Osteoblast (primary cell): Measurements from ENCODE around the gene SBK2. TPM values are rescaled to one million over a fixed set of nuclear protein-coding genes. Genes with fewer than 3 reads are reported as not detected.

Experiments used
- DNase-seq: peaks from one replicate; pipeline ENCODE4 v3.0.0; 2011; ENCODE audit warnings: low spot score, mixed read lengths; ENCODE audit not compliant: insufficient read length; ENCODE audit errors: missing footprints
- H2AFZ ChIP-seq: 2 replicates; pipeline ENCODE4 v1.6.0; 2011; ENCODE audit warnings: mild to moderate bottlenecking, low read length
- H3K27ac ChIP-seq: 2 replicates; pipeline ENCODE4 v1.5.1; 2011; ENCODE audit warnings: mild to moderate bottlenecking, low read depth, low read length, moderate library complexity
- H3K27me3 ChIP-seq: 2 replicates; pipeline ENCODE4 v1.6.0; 2012; ENCODE audit warnings: mild to moderate bottlenecking, control low read depth, inconsistent platforms, low read length, moderate library complexity; ENCODE audit not compliant: insufficient read depth
- H3K36me3 ChIP-seq: 2 replicates; pipeline ENCODE4 v1.5.1; 2011; ENCODE audit warnings: mild to moderate bottlenecking, low read length, control low read depth, moderate library complexity; ENCODE audit not compliant: insufficient read depth
- H3K4me1 ChIP-seq: 2 replicates; pipeline ENCODE4 v1.5.1; 2011; ENCODE audit warnings: mild to moderate bottlenecking, low read length, control low read depth, moderate library complexity; ENCODE audit not compliant: insufficient read depth
- H3K4me2 ChIP-seq: 2 replicates; pipeline ENCODE4 v1.6.0; 2011; ENCODE audit warnings: mild to moderate bottlenecking, low read length; ENCODE audit not compliant: insufficient read depth
- H3K4me3 ChIP-seq: fragments of 200-600 bp; sonication (generic); 3 replicates; pipeline ENCODE4 v1.5.1; 2012; ENCODE audit warnings: mild to moderate bottlenecking, low read length, inconsistent platforms; ENCODE audit not compliant: insufficient read depth
- H3K79me2 ChIP-seq: 2 replicates; pipeline ENCODE4 v1.6.0; 2012; ENCODE audit warnings: mild to moderate bottlenecking, low read length, control low read depth, inconsistent platforms; ENCODE audit not compliant: insufficient read depth
- H3K9me3 ChIP-seq: 2 replicates; pipeline ENCODE4 v1.5.1; 2011; ENCODE audit warnings: low read depth, low read length, control low read depth
- H4K20me1 ChIP-seq: 2 replicates; pipeline ENCODE4 v1.6.0; 2012; ENCODE audit warnings: mild to moderate bottlenecking, low read length, control low read depth; ENCODE audit not compliant: insufficient read depth
- CTCF ChIP-seq: IDR thresholded peaks from 2 replicates; pipeline ENCODE4 v1.5.1; 2011; ENCODE audit warnings: mild to moderate bottlenecking, low read depth, low read length, moderate library complexity; ENCODE audit errors: extremely low read depth
- total RNA-seq: library from RNA; depleted of rRNA; stranded (reverse); fragments of >200 nt; gene quantifications from 2 replicates; pipeline ENCODE4 v1.2.3, GENCODE V29; 2012

Gene SBK2
- total RNA-seq, 1 donor: not detected

- peaks cover 47% of the 10 kb centered on the region for H3K4me1 ChIP-seq
- H3K79me2 ChIP-seq: peaks cover 23% of the 10 kb centered on the region
- H3K9me3 ChIP-seq: no peaks in the 10 kb centered on the region
- no peaks in the 10 kb centered on the region for H4K20me1 ChIP-seq
- no peak for TF ChIP-seq CTCF
- peak overlapping the region; percentile 88 for H3K4me2 ChIP-seq
- no peaks in the 10 kb centered on the region for H3K27me3 ChIP-seq
- peak; percentile 81 for DNase-seq
- H3K4me3 ChIP-seq: peak overlapping the region; percentile 87
- H2AFZ ChIP-seq: no peak overlapping the region
- H3K27ac ChIP-seq: peak overlapping the region; percentile 99
- peaks cover 7% of the 10 kb centered on the region for H3K36me3 ChIP-seq
Measured at GRCh38 chr19:55486043-55486970, 50.6 kb downstream of the SBK2 start.

GRCh38 chr19:55485439-55486011 is 51.4 kb downstream of the SBK2 start:
- no peaks in the 10 kb centered on the region for H3K27me3 ChIP-seq
- H4K20me1 ChIP-seq: no peaks in the 10 kb centered on the region
- no peak overlapping the region for H2AFZ ChIP-seq

GRCh38 chr19:55484593-55485438 is 52.1 kb downstream of the SBK2 start, which contains the start of gene NAT14:
Gene NAT14 (plus strand): TSS chr19:55485188. CDS start chr19:55485709, 521 bp downstream.
- Histone ChIP-seq H3K27me3 (no peaks in the 10 kb centered on the region), H2AFZ (peak within 1 kb of the TSS; percentile 65), H3K4me2 (peak within 1 kb of the TSS; percentile 88), H4K20me1 (no peaks in the 10 kb centered on the region), H3K79me2 (peaks cover 24% of the 10 kb centered on the region), H3K27ac (peak within 1 kb of the TSS; percentile 99), H3K36me3 (peaks cover 7% of the 10 kb centered on the region), H3K9me3 (no peaks in the 10 kb centered on the region), H3K4me3 (peak within 1 kb of the TSS; percentile 87), H3K4me1 (peaks cover 45% of the 10 kb centered on the region)
- no peak for TF ChIP-seq CTCF
- peak; percentile 99 for DNase-seq

More at GRCh38 chr19:55485439-55486011, 51.4 kb downstream of the SBK2 start:
- Histone ChIP-seq H3K4me2 (peak overlapping the region; percentile 88), H3K4me3 (peak overlapping the region; percentile 87), H3K9me3 (no peaks in the 10 kb centered on the region), H3K36me3 (peaks cover 7% of the 10 kb centered on the region), H3K4me1 (peaks cover 45% of the 10 kb centered on the region), H3K79me2 (peaks cover 23% of the 10 kb centered on the region), H3K27ac (peak overlapping the region; percentile 99)
- DNase-seq: no peak
- no peak for TF ChIP-seq CTCF
